Measurements from ENCODE around the gene ITPR2. TPM values are rescaled to one million over a fixed set of nuclear protein-coding genes. Genes with fewer than 3 reads are reported as not detected.

Gene ITPR2
- total RNA-seq, 1 experiment from 2014 or later = 9.3 TPM

DNA sequence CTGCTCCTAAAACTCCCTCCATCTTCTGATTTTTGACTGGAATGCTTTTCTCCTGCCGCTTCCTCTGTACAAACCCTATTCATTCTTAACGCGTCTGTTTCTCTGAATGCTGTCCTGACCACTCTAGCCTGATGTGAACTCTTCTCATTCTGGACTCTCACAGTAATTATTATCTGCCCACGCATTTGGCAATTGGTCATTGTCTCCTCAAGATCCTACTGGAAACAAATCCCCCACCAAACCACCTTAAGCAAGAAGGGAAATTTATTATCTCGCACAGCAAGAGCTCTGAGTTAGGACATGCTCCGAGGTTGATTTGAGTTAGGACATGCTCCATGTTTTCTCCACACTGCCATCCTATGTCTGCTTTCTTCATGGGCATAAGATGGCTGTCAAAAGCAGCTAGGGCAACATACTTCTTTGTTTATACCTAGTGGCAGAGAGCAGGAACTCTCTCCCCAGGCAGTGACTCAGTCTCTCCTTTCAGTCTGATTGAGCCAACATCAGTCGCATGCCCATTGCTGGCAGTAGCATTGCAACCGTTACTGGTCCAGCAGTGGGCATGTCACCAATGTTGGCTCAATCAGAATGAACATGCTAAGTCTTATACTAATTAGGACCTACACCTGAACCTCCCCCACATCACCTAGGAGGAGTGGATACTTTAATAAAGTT, 535.5 kb downstream of the ITPR2 start:
- no peak for DNase-seq (ENCODE audit: low spot score)

- DNase-seq (ENCODE audit: low spot score) = no peak
These were observed 538.0 kb downstream of the ITPR2 start for GRCh38 chr12:26295001-26295400.

DNA sequence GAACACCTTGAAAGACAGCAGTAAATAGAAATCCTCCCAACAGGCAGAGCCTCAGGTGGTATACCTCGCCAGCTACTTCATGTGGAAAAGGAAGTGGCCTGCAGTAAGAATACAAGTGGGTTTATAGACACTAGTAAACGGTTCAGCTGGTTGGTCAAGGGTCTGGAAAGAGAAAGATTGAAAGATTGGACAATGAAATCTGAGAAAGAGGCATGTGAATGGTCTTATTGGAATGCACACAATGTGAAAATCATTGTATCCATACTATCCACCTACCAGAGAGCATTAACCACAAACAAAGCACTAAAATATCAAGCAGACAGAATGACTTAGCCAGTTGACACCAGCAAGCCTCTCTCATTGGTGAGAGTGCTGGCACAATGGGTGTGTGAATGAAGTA, 539.4 kb downstream of the ITPR2 start:
- DNase-seq (ENCODE audit: low spot score) = no peak

- DNase-seq (ENCODE audit: low spot score) = no peak
These were observed 540.4 kb downstream of the ITPR2 start for GRCh38 chr12:26292596-26292995.

- DNase-seq (ENCODE audit: low spot score) = no peak
These were observed 542.4 kb downstream of the ITPR2 start for GRCh38 chr12:26290565-26290964.

- DNase-seq (ENCODE audit: low spot score) = no peak
These were observed 545.2 kb downstream of the ITPR2 start for GRCh38 chr12:26287671-26288381.

Other genes with a start within 250 kb of the ITPR2 start
- gene INTS13, start 104.8 kb upstream of the ITPR2 start, total RNA-seq (2014; rRNA removed; shearing (Covaris generic)) = 39.7 and 44.9 TPM in 2 replicates
- gene FGFR1OP2, start 105.3 kb upstream of the ITPR2 start, total RNA-seq (2014; rRNA removed; shearing (Covaris generic)) = 23.4 and 31.3 TPM in 2 replicates
- gene TM7SF3, start 181.2 kb upstream of the ITPR2 start, total RNA-seq (2014; rRNA removed; shearing (Covaris generic)) = 58.9 and 67.6 TPM in 2 replicates
- 79.5 and 83.3 TPM in 2 replicates for gene MED21, start 189.4 kb upstream of the ITPR2 start, total RNA-seq (2014; rRNA removed; shearing (Covaris generic))
- gene C12orf71, start 249.4 kb upstream of the ITPR2 start, total RNA-seq (2014; rRNA removed; shearing (Covaris generic)) = not detected in 2 replicates

All from H4 (cell line).